DMS53 treated with DMSO at 0.1 percent for 48 hours (cell line): ENCODE data around the gene DUXB.

Experiments used
- DNase-seq: peaks from one replicate; lab custom pipeline; 2025; ENCODE audit not compliant: unreplicated experiment; lab: John Stamatoyannopoulos, UW

The DUXB gene

DNA sequence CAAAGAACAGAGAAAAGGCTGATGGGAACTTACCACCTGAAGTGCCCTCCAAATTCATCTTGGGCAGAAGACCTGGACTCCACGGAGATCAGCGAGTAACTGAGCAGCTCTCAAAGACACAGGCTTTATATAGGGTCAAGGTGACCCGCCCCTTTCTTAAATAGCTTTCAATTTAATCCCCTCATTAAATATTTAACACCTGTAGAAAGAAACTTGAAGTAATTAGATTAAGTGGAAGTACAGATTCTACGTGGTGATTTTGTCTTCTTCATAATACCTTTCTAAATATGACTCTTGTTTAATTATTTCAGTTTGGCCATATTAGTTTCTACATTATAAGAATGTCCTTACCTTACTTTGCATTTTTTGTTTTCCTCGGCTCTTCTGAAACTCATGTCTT, at the start of gene DUXB:
Gene DUXB, minus strand, starts transcription at position 101 of the 400 bp plus-strand sequence. Its CDS starts 43 bp downstream, at position 58.
- DNase-seq = no peak

DNA sequence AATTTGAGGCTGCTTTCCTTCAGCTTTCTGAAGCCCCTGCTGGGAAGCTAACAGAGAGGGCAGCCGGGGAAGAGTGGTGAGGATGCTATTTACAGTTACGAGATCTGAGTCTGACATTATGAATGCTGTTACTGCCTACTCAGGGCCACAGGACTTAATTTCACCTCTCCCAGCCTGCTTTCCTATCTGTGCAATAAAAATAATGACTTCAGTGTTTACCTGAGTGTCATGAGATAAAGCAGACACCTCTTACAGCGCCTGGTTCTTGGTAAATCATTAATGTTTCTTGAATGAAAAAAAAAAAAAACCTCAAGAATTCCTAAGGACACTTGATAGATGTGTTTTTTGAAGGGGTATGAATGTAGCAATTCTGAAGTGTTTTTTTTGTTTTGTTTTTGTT, 49.3 kb upstream of the DUXB start:
- no peak for DNase-seq

- DNase-seq = no peak
Measured at GRCh38 chr16:75746359-75746758, 45.1 kb upstream of the DUXB start.

- no peak for DNase-seq
Measured at GRCh38 chr16:75745823-75746222, 44.6 kb upstream of the DUXB start.

DNA sequence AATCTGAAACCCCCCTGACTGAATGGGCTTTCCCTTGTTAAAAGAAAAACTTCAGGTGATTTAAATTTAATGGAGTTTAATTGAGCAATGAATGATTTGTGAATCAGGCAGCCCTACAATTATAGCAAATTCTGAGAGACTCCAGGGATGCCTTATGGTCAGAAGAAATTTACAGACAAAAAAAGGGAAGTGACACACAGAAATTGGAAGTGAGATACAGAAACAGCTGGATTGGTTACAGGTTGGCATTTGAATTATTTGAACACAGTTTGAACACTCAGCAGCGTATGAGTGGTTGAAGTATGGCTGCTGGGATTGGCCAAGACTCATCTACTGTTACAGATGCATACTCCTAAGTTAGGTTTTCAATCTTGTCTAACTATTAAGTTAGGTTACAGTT, 44.0 kb upstream of the DUXB start:
- DNase-seq = no peak

DNA sequence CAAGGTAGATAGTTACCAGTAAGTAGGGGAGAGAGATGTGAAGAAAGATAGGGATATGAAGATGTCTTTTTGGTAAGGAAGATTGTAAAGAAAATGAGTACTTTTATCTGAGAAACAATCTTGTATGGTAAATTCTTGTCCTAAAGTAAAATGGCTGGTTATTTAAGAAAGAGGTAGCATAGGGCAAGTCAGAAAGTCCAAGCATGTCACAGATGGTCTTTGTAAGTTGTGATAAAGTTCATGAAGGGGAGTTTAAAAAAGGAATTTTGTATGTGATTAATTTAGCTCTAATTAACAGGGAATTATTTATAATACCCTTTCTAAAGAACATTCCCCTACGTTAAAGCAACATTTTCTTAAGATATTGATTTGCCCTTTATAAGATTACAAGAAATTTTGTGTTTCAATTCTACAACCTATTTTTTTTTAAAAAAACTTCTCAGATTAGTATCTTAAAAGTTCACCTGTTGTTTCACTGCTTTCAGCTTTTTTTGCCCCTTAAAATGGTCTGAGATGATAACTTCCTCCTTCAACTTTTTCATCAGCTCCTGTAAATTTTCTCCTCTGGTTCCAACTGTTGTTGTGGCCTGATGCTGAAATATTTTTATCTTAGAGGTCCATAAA, 41.3 kb upstream of the DUXB start:
- no peak for DNase-seq

DNA sequence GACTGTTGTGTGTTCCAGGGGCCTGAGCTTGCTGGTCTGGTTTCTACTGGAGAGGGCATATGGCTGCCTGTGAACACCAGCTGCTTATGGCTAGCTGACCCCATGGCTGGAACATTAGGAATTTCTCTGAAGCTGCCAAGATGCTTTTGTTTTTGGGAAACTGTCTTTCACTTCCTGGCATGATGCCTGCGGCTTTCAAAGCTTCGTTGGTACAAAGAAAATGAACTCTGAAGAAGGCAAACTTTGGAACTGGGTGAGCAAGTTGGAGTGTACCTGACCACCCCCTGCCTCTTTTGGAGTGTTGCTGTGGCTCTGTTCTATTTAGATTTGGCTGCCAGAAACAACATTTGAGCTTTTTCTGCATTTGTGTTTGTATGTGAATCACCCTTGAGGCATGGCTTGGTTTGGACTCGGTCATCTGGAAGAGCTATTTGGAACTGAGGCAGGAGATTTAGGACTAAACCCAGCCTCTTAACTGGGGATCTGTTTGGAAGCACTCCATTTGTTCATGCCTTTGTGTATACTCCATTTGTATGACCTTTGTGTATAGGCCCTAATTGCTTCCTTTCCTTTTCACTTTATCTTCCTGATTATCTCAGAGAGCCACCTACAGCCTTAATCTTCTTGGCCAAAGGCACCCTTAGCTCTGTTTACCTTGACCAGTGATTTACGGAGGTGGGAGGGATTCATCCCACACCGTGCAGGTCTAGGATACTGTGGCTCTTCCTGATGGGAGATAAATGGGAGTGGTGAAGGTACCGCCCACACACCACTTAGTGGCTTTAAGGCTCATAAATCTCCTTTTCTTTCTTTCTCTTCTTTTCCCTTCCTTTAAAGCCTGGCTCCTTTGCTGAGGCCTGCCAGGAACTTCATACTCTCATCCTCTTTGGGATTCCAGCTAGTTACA, 32.3 kb upstream of the DUXB start:
- no peak for DNase-seq

DNA sequence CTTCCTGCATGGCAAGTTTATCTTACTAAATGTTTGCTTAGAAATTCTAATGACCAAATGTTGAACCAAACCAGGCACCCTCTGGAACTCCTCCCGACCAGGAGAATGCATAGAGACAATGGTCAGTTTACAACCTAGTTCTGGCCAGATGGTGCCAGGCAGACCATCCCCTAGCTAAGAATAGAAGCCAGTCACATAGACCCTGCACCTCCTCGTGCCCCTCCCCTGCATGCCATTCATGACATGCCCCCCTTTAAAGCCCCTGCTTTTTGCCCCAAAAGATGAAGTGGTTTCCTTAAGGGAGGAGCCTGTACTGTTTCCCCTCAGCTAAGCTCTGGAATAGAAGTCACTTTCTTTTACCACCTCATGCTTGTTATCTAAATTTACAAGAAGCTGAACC, 31.6 kb upstream of the DUXB start:
- DNase-seq = no peak

- DNase-seq = no peak
Measured at GRCh38 chr16:75727221-75727620, 26.0 kb upstream of the DUXB start.

DNA sequence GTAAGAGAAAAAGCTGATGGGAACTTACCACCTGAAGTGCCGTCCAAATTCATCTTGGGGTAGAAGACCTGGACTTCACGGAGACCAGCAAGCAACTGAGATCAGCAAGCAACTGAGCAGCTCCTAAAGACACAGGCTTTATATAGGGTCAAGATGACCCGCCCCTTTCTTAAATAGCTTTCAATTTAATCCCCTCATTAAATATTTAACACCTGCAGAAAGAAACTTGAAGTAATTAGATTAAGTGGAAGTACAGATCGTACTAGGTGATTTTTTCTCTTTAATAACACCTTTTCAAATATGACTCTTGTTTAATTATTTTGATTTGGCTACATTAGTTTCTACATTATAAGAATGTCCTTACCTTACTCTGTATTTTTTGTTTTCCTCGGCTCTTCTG, 25.1 kb upstream of the DUXB start, which contains the start of gene CPHXL:
Gene CPHXL, minus strand, starts transcription at position 101 of the 400 bp plus-strand sequence. Its CDS starts 48 bp downstream, at position 53.
- DNase-seq = no peak

DNA sequence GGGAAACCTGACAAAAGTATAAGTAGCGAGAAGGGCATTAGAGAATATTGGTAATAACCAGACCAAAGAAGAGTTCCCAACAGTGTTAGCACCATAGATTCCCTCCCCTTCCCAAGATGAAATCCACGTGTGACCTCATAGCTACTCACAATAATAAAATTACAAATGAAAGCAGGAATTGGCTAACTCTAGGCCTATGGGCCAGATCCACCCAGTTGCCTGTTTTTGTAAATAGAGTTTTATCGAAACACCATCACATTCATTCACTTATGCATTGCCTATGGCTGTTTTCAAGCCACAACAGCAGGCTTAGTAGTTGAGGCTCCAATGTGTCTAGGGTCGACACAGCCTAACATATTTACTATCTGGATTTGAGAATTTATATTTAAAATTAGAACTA, 17.2 kb upstream of the DUXB start:
- no peak for DNase-seq

DNA sequence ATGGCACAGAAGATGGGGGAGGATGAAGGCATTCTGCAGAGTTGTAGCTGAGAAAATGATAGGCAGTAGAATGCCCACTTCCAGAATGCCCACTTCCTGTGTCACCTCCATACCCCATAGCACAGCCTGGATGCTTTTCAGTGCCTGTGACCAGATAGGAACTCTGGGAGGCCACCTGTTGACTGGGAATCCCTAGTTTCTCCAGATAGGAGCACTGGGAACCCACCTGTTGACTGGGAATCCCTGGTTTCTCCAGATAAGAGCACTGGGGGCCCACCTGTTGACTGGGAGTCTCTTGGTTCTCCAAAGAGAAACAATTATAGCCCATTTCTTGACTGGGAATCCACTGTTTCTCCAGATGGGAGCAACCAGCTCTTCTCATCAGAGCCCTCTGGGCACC, 13.4 kb upstream of the DUXB start:
- DNase-seq = no peak

DNA sequence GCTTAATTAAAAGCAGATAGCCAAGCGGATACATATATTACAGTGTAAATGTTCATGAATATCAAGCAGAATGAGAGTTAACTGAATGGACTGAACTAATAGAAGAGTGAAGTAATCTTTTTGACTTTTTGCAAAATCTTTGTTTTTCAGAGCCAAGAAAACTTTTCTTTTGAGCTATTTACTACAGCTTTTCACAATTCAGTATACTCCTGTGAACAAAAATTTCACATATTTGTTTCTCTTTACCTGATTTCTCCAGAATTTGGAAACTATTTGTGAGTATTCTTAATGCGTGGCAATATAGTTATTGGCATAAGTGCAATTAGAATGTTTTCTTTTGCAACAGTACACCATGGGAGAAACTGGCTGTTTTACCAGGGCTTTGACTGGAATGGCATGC, 9.1 kb upstream of the DUXB start:
- no peak for DNase-seq

GRCh38 chr16:75703306-75703705, 2.0 kb upstream of the DUXB start:
- DNase-seq = no peak

DNA sequence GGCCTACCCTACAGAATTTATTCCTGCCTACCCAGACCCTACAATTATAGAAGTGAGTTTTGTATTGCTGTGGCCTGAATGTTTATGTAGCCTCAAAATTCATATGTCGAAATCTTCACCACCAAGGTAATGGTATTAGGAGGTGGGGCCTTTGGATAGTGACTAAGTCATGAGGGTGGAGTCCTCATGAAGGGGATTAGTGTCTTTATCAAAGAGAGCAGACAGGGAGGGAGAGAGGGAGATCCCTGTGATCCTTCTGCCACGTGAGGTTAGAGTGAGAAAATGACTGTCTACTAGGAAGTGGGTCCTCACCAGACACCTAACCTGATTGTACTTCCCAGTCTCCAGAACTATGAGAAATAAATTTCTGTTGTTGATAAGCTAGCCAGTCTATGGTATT, 981 bp upstream of the DUXB start:
- DNase-seq = no peak

- no peak for DNase-seq
Measured at GRCh38 chr16:75697571-75697970, 3.7 kb downstream of the DUXB start.

DNA sequence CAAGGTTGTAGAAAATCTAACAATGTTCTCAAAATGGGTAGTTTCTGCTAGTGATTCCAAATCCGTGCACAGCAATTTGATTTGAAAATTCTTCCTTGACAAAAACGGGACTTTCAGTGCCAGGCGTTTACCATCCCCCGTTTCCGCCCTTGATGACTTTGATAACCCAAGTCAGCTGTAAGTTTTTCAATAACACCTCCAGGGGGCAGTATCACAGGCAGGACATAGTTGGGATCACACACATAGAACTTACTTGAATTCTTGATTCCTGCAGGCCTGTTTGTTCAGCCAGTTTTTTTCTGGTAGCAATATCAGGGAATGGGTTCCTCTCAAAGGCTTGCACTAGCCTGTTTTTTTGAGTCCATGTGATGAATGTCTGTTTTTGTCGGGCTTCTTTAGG, 5.6 kb downstream of the DUXB start:
- no peak for DNase-seq

GRCh38 chr16:75687361-75687760, 13.9 kb downstream of the DUXB start:
- DNase-seq = no peak

GRCh38 chr16:75682308-75682707, 19.0 kb downstream of the DUXB start:
- DNase-seq = no peak

DNA sequence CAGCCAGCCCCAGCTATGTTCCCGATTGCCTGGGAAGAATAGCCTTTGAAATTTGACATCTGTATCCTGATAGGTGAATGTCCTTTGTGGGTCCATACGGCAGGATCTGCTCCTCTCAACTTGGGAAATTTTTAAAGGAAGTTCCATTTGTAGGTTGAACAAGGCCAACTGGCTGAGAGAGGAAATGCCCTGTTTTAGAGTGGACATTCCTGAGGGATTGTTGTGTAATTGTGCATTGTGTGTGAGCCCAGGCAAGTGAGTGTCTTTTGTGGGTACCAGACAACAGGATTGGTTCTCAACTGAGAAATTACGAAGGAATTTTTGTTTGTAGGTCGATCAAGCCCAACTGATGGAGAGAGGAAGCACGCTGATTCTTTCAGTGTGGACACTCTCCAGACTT, 21.9 kb downstream of the DUXB start:
- DNase-seq = no peak

- no peak for DNase-seq
Measured at GRCh38 chr16:75676909-75677308, 24.4 kb downstream of the DUXB start, which contains the start of gene CPHXL2. Gene CPHXL2 (minus strand): TSS chr16:75677009. CDS start chr16:75676999, 10 bp downstream.

DNA sequence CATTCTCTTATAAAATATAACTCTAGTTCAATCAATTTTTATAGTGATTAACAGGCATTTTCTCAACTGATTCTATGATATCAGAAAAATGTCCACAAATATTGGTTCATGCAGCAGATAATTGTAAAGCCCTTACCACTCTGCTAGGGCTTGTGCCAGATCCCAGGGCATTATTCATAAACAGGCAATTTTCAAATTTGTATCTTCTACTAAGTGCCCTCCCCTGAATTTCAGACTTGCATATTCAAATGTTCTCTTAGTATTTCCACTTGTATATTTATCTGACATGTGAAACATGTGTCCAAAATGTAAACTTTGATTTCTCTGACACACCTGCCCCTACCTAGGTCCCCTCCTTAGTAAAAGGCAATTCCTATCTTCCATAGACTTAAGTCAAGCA, 33.8 kb downstream of the DUXB start:
- no peak for DNase-seq
